OCI-LY3 (cell line): ENCODE measurements around the gene HDAC4.

Source experiments
- H2AFZ ChIP-seq: fragments of 200-600, 300-600 bp; shearing (Covaris generic); 2 replicates; pipeline ENCODE4 v1.6.0; 2014; ENCODE audit warnings: antibody characterized with exemption, low read depth, low read length
- H3K27ac ChIP-seq: fragments of 200-600, 300-600 bp; sonication (generic); 2 replicates; pipeline ENCODE4 v1.5.1; 2014; ENCODE audit warnings: mild to moderate bottlenecking, low read length, moderate library complexity, mixed read lengths
- H3K27me3 ChIP-seq: fragments of 200-600, 300-600 bp; sonication (generic); 2 replicates; pipeline ENCODE4 v1.6.1; 2014; ENCODE audit warnings: low read depth, low read length, mixed read lengths
- H3K36me3 ChIP-seq: fragments of 200-600, 300-600 bp; sonication (generic); replicated peaks from 2 replicates; pipeline ENCODE3; 2014; ENCODE audit warnings: low read depth, low read length, mixed read lengths
- H3K4me1 ChIP-seq: fragments of 300-600, 200-600 bp; sonication (generic); 2 replicates; pipeline ENCODE4 v1.6.1; 2014; ENCODE audit warnings: low read length, mixed read lengths
- H3K4me2 ChIP-seq: fragments of 200-600, 300-600 bp; sonication (generic); 2 replicates; pipeline ENCODE4 v1.6.1; 2014; ENCODE audit warnings: low read length, mixed read lengths
- H3K4me3 ChIP-seq: fragments of 300-600, 200-600 bp; sonication (generic); 2 replicates; pipeline ENCODE4 v1.5.1; 2014; ENCODE audit warnings: antibody characterized with exemption, mild to moderate bottlenecking, low read length, moderate library complexity
- H3K79me2 ChIP-seq: fragments of 300-600, 200-600 bp; shearing (Covaris generic); 2 replicates; pipeline ENCODE4 v1.6.1; 2014; ENCODE audit warnings: mild to moderate bottlenecking, low read length, mixed read lengths
- H3K9ac ChIP-seq: fragments of 300-600, 200-600 bp; shearing (Covaris generic); 2 replicates; pipeline ENCODE4 v1.6.0; 2014; ENCODE audit warnings: mild to moderate bottlenecking, low read length, moderate library complexity
- H3K9me3 ChIP-seq: fragments of 200-600, 300-600 bp; shearing (Covaris generic); 2 replicates; pipeline ENCODE4 v1.6.1; 2014; ENCODE audit warnings: low read length, mixed read lengths; ENCODE audit not compliant: insufficient read depth
- H4K20me1 ChIP-seq: fragments of 200-600, 300-600 bp; sonication (generic); 2 replicates; pipeline ENCODE4 v1.6.1; 2016; ENCODE audit warnings: low read length, mixed read lengths; ENCODE audit not compliant: insufficient read depth
- EZH2phosphoT487 ChIP-seq: fragments of 200-600 bp; shearing (Covaris generic); IDR thresholded peaks from 2 replicates; pipeline ENCODE4 v1.6.1; 2018; ENCODE audit warnings: antibody characterized with exemption, mixed run types, low read depth
- TF ChIP-seq, protein P1 (sequence below): fragments of 200-600, 300-600 bp; sonication (generic); IDR thresholded peaks from 2 replicates; pipeline ENCODE4 v1.5.1; 2014; ENCODE audit warnings: antibody characterized with exemption, low read length, low read depth

Gene HDAC4

GRCh38 chr2:239196474-239197021, 204.3 kb downstream of the HDAC4 start:
- H3K4me3 ChIP-seq, result no peak overlapping the region
- peaks cover 3% of the 10 kb centered on the region; the same call in 1 of the 2 replicates for H3K4me1 ChIP-seq
- H3K36me3 ChIP-seq, result no peaks in the 10 kb centered on the region
- H3K4me2 ChIP-seq, result no peak overlapping the region
- H3K27me3 ChIP-seq, result no peaks in the 10 kb centered on the region
- no peaks in the 10 kb centered on the region; the same call in 1 of the 2 replicates for H4K20me1 ChIP-seq
- H3K9ac ChIP-seq, result no peak overlapping the region
- TF ChIP-seq, protein P1, sequence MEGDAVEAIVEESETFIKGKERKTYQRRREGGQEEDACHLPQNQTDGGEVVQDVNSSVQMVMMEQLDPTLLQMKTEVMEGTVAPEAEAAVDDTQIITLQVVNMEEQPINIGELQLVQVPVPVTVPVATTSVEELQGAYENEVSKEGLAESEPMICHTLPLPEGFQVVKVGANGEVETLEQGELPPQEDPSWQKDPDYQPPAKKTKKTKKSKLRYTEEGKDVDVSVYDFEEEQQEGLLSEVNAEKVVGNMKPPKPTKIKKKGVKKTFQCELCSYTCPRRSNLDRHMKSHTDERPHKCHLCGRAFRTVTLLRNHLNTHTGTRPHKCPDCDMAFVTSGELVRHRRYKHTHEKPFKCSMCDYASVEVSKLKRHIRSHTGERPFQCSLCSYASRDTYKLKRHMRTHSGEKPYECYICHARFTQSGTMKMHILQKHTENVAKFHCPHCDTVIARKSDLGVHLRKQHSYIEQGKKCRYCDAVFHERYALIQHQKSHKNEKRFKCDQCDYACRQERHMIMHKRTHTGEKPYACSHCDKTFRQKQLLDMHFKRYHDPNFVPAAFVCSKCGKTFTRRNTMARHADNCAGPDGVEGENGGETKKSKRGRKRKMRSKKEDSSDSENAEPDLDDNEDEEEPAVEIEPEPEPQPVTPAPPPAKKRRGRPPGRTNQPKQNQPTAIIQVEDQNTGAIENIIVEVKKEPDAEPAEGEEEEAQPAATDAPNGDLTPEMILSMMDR, result no peak
- no peak for TF ChIP-seq EZH2phosphoT487
- no peaks in the 10 kb centered on the region for H3K9me3 ChIP-seq
- H3K27ac ChIP-seq, result no peak overlapping the region
- H3K79me2 ChIP-seq, result no peaks in the 10 kb centered on the region
- no peak overlapping the region for H2AFZ ChIP-seq

- H4K20me1 ChIP-seq, result no peaks in the 10 kb centered on the region; the same call in 1 of the 2 replicates
- no peaks in the 10 kb centered on the region for H3K36me3 ChIP-seq
- no peaks in the 10 kb centered on the region for H3K9me3 ChIP-seq
- H2AFZ ChIP-seq, result no peak overlapping the region
- H3K9ac ChIP-seq, result no peak overlapping the region
- no peak for TF ChIP-seq EZH2phosphoT487
- TF ChIP-seq, protein P1, result no peak
- no peak overlapping the region for H3K27ac ChIP-seq
- no peaks in the 10 kb centered on the region for H3K27me3 ChIP-seq
- H3K4me2 ChIP-seq, result no peak overlapping the region
- peaks cover 3% of the 10 kb centered on the region; the same call in 1 of the 2 replicates for H3K4me1 ChIP-seq
- no peaks in the 10 kb centered on the region for H3K79me2 ChIP-seq
- H3K4me3 ChIP-seq, result no peak overlapping the region
These were observed 204.8 kb downstream of the HDAC4 start for GRCh38 chr2:239195992-239196391.

- H3K9me3 ChIP-seq, result no peaks in the 10 kb centered on the region
- H3K36me3 ChIP-seq, result no peaks in the 10 kb centered on the region
- TF ChIP-seq, protein P1, result no peak
- no peak for TF ChIP-seq EZH2phosphoT487
- H3K4me3 ChIP-seq, result no peak overlapping the region
- H3K9ac ChIP-seq, result no peak overlapping the region
- H3K27me3 ChIP-seq, result no peaks in the 10 kb centered on the region
- H3K79me2 ChIP-seq, result no peaks in the 10 kb centered on the region
- H2AFZ ChIP-seq, result no peak overlapping the region
- H3K4me1 ChIP-seq, result peaks cover 3% of the 10 kb centered on the region; the same call in 1 of the 2 replicates
- no peak overlapping the region for H3K27ac ChIP-seq
- H3K4me2 ChIP-seq, result no peak overlapping the region
- no peaks in the 10 kb centered on the region; the same call in 1 of the 2 replicates for H4K20me1 ChIP-seq
These were observed 205.4 kb downstream of the HDAC4 start for GRCh38 chr2:239195318-239195871.

- H3K4me1 ChIP-seq, result peaks cover 3% of the 10 kb centered on the region; the same call in 1 of the 2 replicates
- H3K9ac ChIP-seq, result no peak overlapping the region
- no peak overlapping the region for H2AFZ ChIP-seq
- no peaks in the 10 kb centered on the region for H3K79me2 ChIP-seq
- no peak for TF ChIP-seq EZH2phosphoT487
- TF ChIP-seq, protein P1, result no peak
- H4K20me1 ChIP-seq, result no peaks in the 10 kb centered on the region; the same call in 1 of the 2 replicates
- H3K4me2 ChIP-seq, result no peak overlapping the region
- no peaks in the 10 kb centered on the region for H3K9me3 ChIP-seq
- H3K27ac ChIP-seq, result no peak overlapping the region
- no peak overlapping the region for H3K4me3 ChIP-seq
- H3K27me3 ChIP-seq, result no peaks in the 10 kb centered on the region
- no peaks in the 10 kb centered on the region for H3K36me3 ChIP-seq
These were observed 206.0 kb downstream of the HDAC4 start for GRCh38 chr2:239194731-239195317.
